Right lobe of liver (tissue), 4 donors: Measurements from ENCODE around the gene FGF13.

Experiments used
- POLR2A ChIP-seq: fragments of 450-650 bp; IDR thresholded peaks from one replicate; pipeline ENCODE4 v1.6.1; 2017; ENCODE audit warnings: antibody characterized with exemption, mild to moderate bottlenecking
- TF ChIP-seq, protein P1 (sequence below), 4 donors: fragments of 200-600 bp in 3 of 4; fragments of 450-650 bp in 1 of 4; IDR thresholded peaks; one replicate each; pipeline versions ENCODE4 v1.5.1 to v1.8.0; 2016 to 2022; ENCODE audit warnings: antibody characterized with exemption in 4 of 4, mild to moderate bottlenecking in 2 of 4
- donor health status: DM: no; HTN: no; CAD: no.
- donor health status: DM: no; HTN: no; CAD: no.
- donor health status: DM: no; HTN: yes; CAD: no.

DNA sequence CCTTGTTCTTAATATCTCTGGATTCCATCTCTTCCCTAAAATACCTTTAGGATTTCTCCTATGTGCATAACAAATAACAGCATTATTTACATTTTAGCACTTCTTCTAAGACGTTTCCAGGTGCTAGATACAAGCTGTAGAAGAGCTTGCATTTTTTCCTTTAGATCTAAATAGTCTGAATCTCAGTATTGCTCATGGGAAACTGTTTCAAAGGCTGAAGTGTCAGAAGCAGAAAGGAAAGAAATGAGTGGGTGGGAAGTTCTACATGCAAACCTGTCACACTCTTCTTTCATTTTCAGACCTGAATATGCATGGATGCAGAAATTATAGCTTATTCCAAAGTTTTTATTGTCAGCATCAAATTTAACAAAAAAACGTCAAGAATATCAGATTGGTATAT, 41.8 kb downstream of the FGF13 start:
- TF ChIP-seq, protein P1, sequence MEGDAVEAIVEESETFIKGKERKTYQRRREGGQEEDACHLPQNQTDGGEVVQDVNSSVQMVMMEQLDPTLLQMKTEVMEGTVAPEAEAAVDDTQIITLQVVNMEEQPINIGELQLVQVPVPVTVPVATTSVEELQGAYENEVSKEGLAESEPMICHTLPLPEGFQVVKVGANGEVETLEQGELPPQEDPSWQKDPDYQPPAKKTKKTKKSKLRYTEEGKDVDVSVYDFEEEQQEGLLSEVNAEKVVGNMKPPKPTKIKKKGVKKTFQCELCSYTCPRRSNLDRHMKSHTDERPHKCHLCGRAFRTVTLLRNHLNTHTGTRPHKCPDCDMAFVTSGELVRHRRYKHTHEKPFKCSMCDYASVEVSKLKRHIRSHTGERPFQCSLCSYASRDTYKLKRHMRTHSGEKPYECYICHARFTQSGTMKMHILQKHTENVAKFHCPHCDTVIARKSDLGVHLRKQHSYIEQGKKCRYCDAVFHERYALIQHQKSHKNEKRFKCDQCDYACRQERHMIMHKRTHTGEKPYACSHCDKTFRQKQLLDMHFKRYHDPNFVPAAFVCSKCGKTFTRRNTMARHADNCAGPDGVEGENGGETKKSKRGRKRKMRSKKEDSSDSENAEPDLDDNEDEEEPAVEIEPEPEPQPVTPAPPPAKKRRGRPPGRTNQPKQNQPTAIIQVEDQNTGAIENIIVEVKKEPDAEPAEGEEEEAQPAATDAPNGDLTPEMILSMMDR (IDR thresholded peaks at IDR 0.05) = no peak
- TF ChIP-seq POLR2A = no peak
